ENCODE data around the gene KIAA1328. TPM values are rescaled to one million over a fixed set of nuclear protein-coding genes. Genes with fewer than 3 reads are reported as not detected.
A peak's percentile ranks its signal among the peaks of the same experiment; 100 is the strongest.

Gene KIAA1328
- total RNA-seq (2021; fragmentation: NEBNext Ultra II Directional; extraction: Animal tissue kit (Norgen Biotek cat#: 25700)): 1 to 10 TPM; 2.7 to 3.3 (median 3.0) TPM
- long read RNA-seq, partial matches to known transcripts: 0 of 2 reads
- long read RNA-seq, other reads (novel, unspliced or antisense): 2 of 2 reads

DNA sequence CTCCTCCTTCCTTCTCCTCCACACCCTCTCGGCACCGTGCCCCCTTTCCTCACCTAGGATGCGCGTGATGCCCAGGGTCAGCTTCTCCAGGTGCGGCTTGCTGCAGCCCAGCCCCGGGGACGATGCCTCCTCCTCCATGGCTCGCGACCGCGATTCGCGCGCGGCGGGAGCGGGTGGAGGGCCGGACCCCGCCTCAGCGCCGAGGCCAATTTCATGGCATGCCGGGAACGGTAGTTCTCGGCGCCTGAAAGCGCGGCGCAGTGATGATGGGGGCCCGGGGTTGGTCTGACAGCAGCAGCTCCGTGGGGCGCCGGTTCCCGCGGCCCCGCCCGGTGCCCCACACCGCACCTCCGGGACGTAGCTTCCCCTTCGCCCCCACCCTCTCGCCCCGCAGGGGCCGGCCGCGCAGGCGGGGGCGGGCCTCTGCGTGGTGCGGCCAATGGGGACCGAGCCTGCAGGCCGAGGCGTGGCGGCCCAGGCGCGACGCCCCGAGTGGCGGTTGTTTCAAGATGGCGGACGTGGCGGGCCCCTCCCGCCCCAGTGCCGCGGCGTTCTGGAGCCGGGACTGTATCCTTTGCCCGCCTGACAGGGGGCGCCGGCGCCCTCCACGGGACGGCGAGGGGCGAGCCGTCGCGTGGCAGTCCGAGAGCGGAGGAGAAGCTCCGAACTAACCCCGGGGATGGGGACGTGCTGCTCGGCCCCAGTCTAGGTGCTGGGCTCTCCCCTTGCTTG, at the start of gene KIAA1328, which contains the start of gene TPGS2:
Gene KIAA1328 (plus strand): TSS at position 498 of the 732 bp plus-strand sequence. CDS start 12 bp downstream, at position 510.
Gene TPGS2 (minus strand): TSS at position 373 of the 732 bp plus-strand sequence. CDS start 235 bp downstream, at position 138.
- peak; percentile 82 for DNase-seq
- Mint-ChIP-seq H3K27ac (peak within 1 kb of the TSS; percentile 97), H3K36me3 (ENCODE audit: low read depth) (peaks cover 10% of the 10 kb centered on the region), H3K27me3 (ENCODE audit: insufficient read depth) (peaks cover 1% of the 10 kb centered on the region; the same call in 1 of the 2 replicates), H3K4me1 (ENCODE audit: low read depth) (peaks cover 42% of the 10 kb centered on the region), H3K4me3 (peak within 1 kb of the TSS; percentile 89), H3K9me3 (no peaks in the 10 kb centered on the region)
- TF ChIP-seq, protein P1, sequence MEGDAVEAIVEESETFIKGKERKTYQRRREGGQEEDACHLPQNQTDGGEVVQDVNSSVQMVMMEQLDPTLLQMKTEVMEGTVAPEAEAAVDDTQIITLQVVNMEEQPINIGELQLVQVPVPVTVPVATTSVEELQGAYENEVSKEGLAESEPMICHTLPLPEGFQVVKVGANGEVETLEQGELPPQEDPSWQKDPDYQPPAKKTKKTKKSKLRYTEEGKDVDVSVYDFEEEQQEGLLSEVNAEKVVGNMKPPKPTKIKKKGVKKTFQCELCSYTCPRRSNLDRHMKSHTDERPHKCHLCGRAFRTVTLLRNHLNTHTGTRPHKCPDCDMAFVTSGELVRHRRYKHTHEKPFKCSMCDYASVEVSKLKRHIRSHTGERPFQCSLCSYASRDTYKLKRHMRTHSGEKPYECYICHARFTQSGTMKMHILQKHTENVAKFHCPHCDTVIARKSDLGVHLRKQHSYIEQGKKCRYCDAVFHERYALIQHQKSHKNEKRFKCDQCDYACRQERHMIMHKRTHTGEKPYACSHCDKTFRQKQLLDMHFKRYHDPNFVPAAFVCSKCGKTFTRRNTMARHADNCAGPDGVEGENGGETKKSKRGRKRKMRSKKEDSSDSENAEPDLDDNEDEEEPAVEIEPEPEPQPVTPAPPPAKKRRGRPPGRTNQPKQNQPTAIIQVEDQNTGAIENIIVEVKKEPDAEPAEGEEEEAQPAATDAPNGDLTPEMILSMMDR (IDR thresholded peaks at IDR 0.05): peak; percentile 75

DNA sequence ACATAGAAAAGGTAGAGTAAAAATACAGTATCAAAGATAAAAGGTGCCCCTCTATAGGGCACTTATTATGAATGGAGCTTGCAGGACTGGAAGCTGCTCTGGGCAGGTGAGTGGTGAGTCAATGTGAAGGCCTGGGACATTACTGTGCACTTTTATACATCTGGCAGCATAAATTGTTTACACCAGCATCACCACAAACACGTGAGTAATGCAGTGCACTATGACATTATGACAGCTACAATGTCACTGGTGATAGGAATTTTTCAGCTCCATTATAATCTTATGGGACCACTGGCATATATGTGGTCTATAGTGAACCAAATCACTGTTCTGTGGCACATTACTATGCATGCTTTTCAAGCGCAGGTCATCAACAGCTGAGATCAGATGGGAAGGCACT, 48.2 kb upstream of the KIAA1328 start:
- no peak overlapping the region for H3K4me3 Mint-ChIP-seq
- no peak overlapping the region for H3K27ac Mint-ChIP-seq
- H3K4me1 Mint-ChIP-seq (ENCODE audit: low read depth): peaks cover 10% of the 10 kb centered on the region
- H3K9me3 Mint-ChIP-seq: no peaks in the 10 kb centered on the region
- peaks cover 25% of the 10 kb centered on the region for H3K36me3 Mint-ChIP-seq (ENCODE audit: low read depth)
- no peaks in the 10 kb centered on the region; the same call in 1 of the 2 replicates for H3K27me3 Mint-ChIP-seq (ENCODE audit: insufficient read depth)
- TF ChIP-seq, protein P1 (IDR thresholded peaks at IDR 0.05): no peak
- peak; percentile 32 for DNase-seq

DNA sequence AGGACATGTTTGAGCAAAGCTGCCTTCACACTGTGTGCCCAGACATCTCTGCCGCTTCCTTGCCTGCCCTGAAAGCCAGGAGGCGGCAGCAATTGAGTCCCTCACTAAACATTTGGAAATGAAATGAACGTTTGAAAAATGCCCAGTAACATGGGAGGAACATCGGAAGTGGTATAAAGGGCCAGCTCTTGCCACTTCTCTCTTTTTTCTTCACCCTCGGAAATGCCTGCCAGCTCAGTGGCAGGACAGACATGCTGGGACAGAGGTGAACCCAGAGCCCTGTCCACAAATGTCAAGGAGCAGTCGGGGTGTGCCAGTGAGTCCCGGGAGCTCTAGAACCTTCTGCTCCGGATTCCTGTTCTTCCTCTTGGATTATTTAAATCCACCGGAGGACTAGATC, 46.2 kb upstream of the KIAA1328 start:
- Mint-ChIP-seq H3K27me3 (ENCODE audit: insufficient read depth) (no peaks in the 10 kb centered on the region), H3K27ac (no peak overlapping the region), H3K4me3 (no peak overlapping the region), H3K36me3 (ENCODE audit: low read depth) (peaks cover 25% of the 10 kb centered on the region), H3K4me1 (ENCODE audit: low read depth) (peaks cover 23% of the 10 kb centered on the region), H3K9me3 (no peaks in the 10 kb centered on the region)
- no peak for DNase-seq
- TF ChIP-seq, protein P1 (IDR thresholded peaks at IDR 0.05): no peak

DNA sequence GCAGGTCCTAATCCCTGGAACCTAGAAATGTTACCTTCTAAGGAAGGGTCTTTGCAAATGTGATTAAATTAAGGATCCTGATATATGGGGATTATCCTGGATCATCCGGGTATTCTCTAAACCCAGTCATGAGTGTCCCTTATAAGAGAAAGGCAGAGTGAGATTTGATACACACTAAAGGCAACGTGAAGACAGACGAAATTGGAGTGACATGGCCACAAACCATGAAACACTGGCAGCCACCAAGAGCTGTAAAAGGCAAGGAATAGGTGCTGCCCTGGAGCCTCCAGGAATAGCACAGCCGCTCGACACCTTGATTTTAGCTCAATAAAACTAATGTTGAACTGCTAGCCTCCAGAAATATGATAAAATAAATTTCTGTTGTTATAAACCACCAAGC, 45.1 kb upstream of the KIAA1328 start:
- no peak for DNase-seq
- Mint-ChIP-seq H3K4me3 (no peak overlapping the region), H3K9me3 (no peaks in the 10 kb centered on the region), H3K27me3 (ENCODE audit: insufficient read depth) (no peaks in the 10 kb centered on the region), H3K27ac (no peak overlapping the region), H3K4me1 (ENCODE audit: low read depth) (peaks cover 23% of the 10 kb centered on the region), H3K36me3 (ENCODE audit: low read depth) (peaks cover 20% of the 10 kb centered on the region)
- TF ChIP-seq, protein P1 (IDR thresholded peaks at IDR 0.05): no peak

DNA sequence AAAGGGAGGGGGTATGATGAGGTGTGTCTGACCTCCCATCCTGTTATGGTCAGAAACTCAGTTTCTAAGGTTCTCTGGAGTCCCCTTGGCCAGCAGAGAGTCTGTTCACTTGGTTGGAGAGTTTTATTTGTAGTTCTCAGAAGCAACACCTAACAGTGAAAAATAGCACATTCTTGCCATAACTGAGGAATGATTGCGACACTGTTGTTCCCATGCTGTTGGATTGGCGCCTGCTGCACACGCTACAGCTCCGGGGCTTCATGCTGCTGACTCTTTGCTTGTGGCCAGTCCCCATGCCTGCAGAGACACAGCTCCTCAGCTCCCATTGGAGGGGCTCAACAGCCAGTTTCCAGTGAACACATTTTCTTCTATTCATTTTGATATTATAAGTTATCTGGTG, 42.2 kb upstream of the KIAA1328 start:
- peak; percentile 60 for DNase-seq
- TF ChIP-seq, protein P1 (IDR thresholded peaks at IDR 0.05): no peak
- Mint-ChIP-seq H3K9me3 (no peaks in the 10 kb centered on the region), H3K27ac (peak overlapping the region; percentile 35), H3K27me3 (ENCODE audit: insufficient read depth) (no peaks in the 10 kb centered on the region), H3K4me3 (peak overlapping the region; percentile 18; the same call in 1 of the 2 replicates), H3K4me1 (ENCODE audit: low read depth) (peaks cover 17% of the 10 kb centered on the region), H3K36me3 (ENCODE audit: low read depth) (peaks cover 25% of the 10 kb centered on the region)
